SK-N-SH (cell line): ENCODE measurements around the gene EPOP.

ENCODE experiments used
- CTCF ChIP-seq: fragments of 200-600 bp; sonication (generic); IDR thresholded peaks from 2 replicates; pipeline ENCODE4 v1.6.1; 2017; ENCODE audit warnings: antibody characterized with exemption, mild to moderate bottlenecking, moderate library complexity
- GABPA ChIP-seq: IDR thresholded peaks from 2 replicates; pipeline ENCODE4 v1.4.0; 2012; ENCODE audit warnings: low read depth, mild to moderate bottlenecking
- TEAD4 ChIP-seq: IDR thresholded peaks from 2 replicates; pipeline ENCODE4 v1.4.0; 2012; ENCODE audit warnings: mild to moderate bottlenecking, borderline replicate concordance; ENCODE audit not compliant: insufficient read depth
- TF ChIP-seq, protein P1 (sequence below): fragments of 150-350 bp; IDR thresholded peaks from 2 replicates; pipeline ENCODE4 v1.6.1; 2017; ENCODE audit warnings: antibody characterized with exemption, low read length, low read depth, borderline replicate concordance

DNA sequence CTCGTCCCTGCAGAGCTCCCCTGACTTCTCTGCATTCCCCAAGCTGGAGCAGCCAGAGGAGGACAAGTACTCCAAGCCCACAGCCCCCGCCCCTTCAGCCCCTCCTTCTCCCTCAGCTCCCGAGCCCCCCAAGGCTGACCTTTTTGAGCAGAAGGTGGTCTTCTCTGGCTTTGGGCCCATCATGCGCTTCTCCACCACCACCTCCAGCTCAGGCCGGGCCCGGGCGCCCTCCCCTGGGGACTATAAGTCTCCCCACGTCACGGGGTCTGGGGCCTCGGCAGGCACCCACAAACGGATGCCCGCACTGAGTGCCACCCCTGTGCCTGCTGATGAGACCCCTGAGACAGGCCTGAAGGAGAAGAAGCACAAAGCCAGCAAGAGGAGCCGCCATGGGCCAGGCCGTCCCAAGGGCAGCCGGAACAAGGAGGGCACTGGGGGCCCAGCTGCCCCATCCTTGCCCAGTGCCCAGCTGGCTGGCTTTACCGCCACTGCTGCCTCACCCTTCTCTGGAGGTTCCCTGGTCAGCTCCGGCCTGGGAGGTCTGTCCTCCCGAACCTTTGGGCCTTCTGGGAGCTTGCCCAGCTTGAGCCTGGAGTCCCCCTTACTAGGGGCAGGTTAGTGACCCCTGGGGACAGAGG lies 41.7 kb upstream of the EPOP start:
- TF ChIP-seq, protein P1, sequence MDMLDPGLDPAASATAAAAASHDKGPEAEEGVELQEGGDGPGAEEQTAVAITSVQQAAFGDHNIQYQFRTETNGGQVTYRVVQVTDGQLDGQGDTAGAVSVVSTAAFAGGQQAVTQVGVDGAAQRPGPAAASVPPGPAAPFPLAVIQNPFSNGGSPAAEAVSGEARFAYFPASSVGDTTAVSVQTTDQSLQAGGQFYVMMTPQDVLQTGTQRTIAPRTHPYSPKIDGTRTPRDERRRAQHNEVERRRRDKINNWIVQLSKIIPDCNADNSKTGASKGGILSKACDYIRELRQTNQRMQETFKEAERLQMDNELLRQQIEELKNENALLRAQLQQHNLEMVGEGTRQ, result no peak
- no peak for TF ChIP-seq GABPA
- TF ChIP-seq CTCF, result no peak
- TF ChIP-seq TEAD4, result no peak
